D721Med (cell line): ENCODE data around the gene YJEFN3.

ENCODE experiments used
- DNase-seq: peaks from one replicate; pipeline ENCODE4 v3.0.0; 2011; ENCODE audit warnings: low spot score; ENCODE audit not compliant: insufficient read length
- FAIRE-seq: peaks from 2 replicates; lab custom pipeline; 2011; peaks lifted over from hg19 to GRCh38; lab: Jason Lieb, UNC
- TF ChIP-seq, protein P1 (sequence below): IDR thresholded peaks from 2 replicates; pipeline ENCODE4 v1.5.1; 2012; ENCODE audit warnings: mild to moderate bottlenecking, control low read depth; ENCODE audit not compliant: insufficient read depth; ENCODE audit errors: missing control alignments

YJEFN3 gene

DNA sequence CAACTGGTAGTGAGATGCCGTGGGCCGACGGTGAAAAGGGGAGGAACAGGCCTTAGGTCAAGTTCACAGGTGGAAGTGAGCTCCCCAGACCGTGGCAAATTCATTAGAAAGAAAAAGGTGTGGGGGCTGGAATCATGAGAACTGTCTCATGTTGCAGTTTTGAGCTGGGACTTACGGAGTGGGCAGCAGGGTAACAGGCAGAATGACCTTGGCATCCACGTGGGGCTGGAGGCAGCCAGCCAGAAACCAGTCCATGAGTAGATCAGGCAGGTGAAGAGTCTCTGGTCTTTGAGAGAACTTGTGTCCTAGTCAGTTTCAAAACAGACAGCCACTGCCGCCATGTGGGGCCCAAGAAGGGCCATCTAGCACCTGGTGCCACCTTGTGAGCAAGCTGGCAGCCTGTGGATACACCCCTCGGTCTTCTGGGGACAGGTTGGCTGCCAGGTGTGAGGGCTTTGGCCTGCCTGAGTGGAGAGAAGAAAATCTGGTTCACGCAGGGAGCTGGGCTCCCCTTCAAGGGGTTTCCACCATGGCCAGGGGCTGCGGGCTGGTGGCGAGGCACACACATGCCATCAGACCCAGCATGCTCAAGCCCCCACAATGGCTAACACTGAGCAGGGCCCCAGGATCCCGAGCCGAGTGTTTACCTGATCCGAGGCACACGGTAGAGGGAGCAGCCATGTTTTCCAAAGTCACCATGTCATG, 37.2 kb upstream of the YJEFN3 start:
- FAIRE-seq (no peak), DNase-seq (no peak)
- TF ChIP-seq, protein P1, sequence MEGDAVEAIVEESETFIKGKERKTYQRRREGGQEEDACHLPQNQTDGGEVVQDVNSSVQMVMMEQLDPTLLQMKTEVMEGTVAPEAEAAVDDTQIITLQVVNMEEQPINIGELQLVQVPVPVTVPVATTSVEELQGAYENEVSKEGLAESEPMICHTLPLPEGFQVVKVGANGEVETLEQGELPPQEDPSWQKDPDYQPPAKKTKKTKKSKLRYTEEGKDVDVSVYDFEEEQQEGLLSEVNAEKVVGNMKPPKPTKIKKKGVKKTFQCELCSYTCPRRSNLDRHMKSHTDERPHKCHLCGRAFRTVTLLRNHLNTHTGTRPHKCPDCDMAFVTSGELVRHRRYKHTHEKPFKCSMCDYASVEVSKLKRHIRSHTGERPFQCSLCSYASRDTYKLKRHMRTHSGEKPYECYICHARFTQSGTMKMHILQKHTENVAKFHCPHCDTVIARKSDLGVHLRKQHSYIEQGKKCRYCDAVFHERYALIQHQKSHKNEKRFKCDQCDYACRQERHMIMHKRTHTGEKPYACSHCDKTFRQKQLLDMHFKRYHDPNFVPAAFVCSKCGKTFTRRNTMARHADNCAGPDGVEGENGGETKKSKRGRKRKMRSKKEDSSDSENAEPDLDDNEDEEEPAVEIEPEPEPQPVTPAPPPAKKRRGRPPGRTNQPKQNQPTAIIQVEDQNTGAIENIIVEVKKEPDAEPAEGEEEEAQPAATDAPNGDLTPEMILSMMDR = no peak

DNA sequence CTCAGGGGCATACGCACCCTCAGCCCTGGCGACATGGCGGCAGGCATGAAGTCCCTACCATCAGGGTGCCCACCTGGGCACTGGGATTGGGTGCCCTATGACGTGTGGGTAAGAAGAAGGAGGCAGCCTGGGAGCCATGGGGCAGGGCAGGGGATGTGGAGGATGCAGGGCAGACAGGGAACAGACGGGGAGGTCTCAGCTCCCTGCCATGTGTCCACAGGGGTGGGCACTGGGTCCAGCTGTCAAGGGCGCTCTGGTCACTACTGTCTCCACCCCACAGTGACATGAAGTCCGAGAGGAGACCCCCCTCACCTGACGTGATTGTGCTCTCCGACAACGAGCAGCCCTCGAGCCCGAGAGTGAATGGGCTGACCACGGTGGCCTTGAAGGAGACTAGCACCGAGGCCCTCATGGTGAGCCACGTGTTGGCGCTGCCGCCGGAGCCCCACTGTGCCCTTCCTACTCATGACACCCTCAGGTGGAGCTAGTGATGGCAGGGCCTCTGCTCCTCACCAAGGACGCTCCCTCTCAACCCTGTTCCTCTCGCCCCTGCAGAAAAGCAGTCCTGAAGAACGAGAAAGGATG, 36.6 kb upstream of the YJEFN3 start:
- no peak for DNase-seq
- TF ChIP-seq, protein P1 = no peak
- FAIRE-seq = no peak

DNA sequence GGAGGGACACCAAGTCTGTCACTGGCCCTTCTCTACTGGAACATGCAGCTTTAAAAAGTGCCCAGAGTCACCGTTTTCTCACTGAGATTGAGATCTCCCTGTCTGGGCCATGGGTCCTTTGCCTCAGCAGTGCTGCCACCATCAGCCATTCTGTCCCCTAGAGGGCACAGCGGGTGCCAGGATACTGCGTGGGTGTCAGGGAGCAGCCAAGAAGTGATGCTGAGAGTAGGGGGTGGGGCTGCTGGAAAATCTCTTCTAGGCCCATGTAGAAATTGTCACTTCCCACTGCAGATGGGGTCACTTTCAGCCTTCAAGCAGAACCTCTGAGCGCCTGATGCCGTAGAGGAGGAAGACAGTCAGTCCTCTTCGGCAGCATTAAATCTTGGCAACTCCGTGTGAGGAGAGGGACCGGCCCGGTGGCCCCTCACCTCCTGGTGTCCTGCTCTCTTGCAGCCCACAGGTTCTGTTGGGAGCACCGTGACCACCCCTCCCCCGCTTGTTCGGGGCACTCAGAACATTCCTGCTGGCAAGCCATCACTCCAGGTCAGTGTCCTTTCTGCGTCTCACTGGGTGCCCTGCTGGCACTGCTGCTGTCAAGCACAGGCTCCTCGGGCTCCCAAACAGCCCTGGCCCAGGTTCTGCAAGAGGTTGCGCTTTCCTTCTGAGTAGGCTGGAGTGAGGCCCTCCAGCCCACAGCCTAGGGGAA, 34.7 kb upstream of the YJEFN3 start:
- no peak for DNase-seq
- no peak for FAIRE-seq
- TF ChIP-seq, protein P1 = no peak

DNA sequence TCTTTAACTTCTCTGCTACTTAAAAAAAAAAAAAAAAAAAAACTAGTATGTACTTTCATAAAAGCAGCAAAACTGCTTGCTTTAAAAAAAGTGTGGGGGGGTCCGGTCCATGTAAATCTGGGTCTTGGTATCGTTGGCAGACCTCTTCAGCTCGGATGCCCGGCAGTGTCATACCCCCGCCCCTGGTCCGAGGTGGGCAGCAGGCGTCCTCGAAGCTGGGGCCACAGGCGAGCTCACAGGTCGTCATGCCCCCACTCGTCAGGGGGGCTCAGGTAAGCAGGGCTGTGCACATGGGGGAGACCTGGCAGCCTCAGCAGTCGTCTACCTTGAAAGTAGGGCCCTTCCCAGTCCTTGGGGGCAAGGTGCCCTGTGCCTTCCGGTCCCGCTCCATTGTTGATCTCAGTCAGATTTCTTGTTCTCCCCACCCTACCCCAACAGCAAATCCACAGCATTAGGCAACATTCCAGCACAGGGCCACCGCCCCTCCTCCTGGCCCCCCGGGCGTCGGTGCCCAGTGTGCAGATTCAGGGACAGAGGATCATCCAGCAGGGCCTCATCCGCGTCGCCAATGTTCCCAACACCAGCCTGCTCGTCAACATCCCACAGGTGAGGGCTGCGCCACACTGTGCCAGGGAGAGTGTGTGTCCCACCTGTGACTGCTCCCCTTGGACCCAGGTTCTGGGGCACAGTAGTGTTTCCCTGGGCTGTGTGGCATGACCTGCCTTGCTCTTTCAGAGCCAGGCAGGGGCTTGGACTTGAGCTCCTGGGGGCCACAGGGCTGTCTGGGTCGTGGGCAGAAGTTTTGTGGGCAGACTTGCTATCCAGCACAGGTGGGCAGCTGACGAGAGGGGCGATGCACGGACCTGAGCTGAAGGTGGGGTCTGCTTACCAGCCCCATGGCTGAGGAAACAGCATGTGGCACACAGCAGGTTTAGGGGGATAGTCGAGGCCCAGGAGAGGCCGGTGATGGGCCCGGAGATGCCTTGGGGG, 32.8 kb upstream of the YJEFN3 start:
- no peak for DNase-seq
- TF ChIP-seq, protein P1 = no peak
- no peak for FAIRE-seq

DNA sequence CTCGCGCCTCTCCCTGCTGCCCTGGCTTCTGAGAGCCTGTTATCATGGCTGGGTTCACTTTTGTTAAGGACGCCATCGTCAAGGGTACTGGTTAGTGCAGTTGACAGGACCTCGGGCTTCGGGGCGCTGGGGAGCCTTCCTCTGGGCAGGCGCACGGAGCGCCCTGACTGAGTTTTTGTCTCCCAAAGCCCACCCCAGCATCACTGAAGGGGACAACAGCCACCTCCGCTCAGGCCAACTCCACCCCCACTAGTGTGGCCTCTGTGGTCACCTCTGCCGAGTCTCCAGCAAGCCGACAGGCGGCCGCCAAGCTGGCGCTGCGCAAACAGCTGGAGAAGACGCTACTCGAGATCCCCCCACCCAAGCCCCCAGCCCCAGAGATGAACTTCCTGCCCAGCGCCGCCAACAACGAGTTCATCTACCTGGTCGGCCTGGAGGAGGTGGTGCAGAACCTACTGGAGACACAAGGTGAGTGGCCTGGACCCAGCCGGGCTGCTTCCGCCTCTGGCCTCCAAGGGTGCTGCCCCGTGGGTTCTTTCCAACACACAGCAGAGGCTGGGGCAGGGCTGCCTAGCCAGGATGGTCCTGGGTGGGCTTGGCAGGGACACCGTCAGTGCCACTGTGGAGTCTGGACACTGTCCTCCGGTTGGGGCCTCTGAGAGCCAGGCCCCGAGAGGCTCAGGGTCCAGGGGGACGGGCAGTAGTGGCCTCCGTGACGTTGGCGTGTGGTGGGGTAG, 30.3 kb upstream of the YJEFN3 start:
- no peak for FAIRE-seq
- no peak for DNase-seq
- TF ChIP-seq, protein P1 = no peak
